Endometrial microvascular endothelial cells (primary cell): ENCODE data around the gene PDE4D. TPM values are rescaled to one million over a fixed set of nuclear protein-coding genes. Genes with fewer than 3 reads are reported as not detected.
"Not testable (repeated sequence)": the region's sequence is repeated elsewhere in the genome, so short reads cannot be mapped to it uniquely, and the experiment has no call there.

Experiments used
- in situ Hi-C: cut with HindIII; loops from 2 replicates; pipeline ENCODE4 v1.10.0; 2017; ENCODE audit warnings: low sequenced_read_pairs, low pct_unique_long_range_greater_than_20kb; ENCODE audit errors: inconsistent ontology term
- total RNA-seq: library from RNA; depleted of rRNA; stranded (reverse); fragments of >200 nt; gene quantifications from one replicate; pipeline ENCODE4 v1.2.3, GENCODE V29; 2015; ENCODE audit errors: inconsistent ontology term

PDE4D gene
- total RNA-seq, 1 donor from 2014 or later, result 7.9 TPM

DNA sequence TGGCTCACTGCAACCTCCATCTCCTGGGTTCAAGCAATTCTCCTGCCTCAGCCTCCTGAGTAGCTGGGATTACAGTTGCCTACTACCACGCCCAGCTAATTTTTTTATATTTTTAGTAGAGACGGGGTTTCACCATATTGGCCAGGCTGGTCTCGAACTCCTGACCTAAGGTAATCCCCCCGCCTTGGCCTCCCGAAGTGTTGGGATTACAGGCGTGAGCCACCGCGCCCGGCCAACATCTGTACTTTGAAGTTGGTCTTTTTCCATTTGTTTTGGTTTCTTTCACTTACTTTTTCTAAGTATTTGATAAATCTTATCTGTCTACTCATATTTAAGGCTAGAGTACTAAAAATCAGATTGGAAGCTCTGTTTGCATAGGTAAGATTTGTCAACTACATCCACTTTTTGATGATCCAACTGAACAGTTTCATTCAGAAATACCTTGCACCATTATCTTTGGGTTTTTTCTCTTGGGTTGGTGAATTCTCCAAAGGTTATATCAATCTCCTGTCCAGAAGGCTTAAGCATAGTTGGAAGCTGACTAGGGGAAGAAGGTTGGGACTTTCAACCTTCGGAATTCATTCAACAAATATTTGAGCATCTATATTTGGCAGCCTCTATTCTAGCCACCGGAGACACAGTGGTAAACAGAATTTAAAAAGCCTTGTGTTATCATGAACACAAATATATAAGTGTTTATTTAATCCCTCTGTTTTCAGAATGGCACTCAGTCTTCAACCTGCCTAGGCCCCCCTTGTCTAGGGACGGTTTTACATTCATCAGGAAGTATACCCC is 821.6 kb downstream of the PDE4D start:
- in situ Hi-C loops, result no loop called here

DNA sequence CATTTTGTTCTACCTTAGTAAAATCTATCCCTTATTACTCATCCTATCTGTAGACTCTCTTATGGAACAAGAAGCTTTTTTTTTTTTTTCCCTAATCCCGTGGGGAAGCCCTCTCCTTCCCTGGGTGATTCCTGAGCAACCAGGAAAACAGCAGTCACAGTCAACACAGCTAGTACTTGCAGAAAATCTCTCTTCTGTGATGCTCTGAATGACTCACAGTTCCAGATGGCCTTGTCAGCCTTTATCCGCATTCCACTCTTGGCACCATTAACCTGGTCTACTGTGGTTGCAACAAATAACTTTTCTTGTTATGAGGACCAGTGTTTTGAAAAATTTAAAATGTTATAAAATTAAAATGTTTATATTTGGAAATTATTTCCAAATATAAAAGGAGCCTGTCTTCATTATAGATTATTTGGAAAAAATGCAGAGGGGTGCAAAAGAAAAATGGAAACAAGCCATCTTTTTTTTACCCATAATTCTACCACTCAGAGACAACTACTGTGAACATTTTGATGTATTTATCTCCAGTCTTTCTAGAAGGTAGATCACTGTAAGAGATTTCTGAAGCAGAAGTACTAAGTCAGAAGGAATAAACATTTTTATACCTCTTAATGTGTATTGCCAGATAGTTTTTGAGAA is 824.0 kb downstream of the PDE4D start:
- in situ Hi-C loops, result no loop called here

DNA sequence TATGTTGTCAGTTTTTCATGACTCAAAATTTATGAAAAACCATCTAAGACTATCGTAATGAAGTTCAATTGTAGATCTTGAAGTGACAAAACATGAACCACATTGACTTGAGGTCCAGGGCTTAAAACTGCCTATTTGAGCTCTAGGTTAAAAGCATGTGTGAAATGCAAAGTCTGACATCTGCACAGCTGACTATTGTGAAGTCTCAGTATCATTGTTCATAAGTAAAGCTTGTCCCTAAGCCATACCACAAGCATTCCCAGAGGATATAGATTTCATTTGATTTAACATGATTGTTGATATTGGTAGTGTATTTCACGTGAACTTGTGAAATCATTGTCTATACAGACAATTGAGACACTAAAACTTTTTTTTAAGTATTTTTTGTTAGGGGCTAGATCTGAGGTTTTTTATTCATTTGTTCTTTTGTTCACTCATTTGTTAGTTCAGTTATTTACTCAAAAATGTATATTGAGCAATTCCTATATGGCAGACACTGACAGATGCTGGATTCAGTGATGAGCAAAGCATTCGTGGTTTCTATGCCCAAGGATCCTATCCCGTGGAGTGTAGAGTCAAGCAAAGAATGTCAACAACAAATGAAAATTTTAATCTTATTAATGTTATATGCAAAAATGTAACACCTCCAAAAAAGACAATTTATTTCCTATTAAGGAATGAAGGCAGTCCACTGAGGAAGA is 825.4 kb downstream of the PDE4D start:
- in situ Hi-C loops, result no loop called here

DNA sequence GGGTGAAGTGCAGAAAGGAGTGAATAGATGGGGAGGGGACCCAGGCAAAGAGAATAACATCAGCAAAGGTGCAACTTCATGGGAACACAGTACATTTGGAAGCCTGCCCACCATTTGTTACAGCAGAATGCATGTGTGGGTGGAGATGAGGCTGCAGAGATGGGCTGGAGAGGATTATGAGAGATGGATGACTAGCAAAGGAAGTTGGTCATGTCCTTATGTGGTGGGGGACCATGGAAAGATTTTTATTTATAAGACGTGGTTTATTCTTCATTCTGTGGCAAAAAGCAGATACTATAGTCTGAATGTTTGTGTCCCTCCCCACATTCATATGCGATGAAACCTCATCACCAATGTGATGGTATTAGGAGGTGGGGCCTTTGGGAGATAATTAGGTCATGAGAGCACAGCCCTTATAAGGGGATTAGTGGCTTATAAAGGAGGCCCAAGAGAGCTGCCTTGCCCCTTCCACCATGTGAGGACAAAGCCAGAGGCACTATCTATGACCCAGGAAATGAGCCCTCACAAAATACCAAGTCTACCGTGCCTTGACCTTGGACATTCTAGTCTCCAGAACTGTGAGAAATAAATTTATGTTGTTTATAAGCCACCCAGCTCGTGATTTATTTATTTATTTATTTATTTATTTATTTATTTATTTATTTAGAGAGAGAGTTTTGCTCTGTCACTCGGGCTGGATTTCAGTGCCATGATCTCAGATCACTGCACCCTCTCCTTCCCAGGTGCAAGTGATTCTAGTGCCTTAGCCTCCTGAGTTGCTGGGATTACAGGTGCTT is 827.0 kb downstream of the PDE4D start:
- in situ Hi-C loops, result no loop called here

DNA sequence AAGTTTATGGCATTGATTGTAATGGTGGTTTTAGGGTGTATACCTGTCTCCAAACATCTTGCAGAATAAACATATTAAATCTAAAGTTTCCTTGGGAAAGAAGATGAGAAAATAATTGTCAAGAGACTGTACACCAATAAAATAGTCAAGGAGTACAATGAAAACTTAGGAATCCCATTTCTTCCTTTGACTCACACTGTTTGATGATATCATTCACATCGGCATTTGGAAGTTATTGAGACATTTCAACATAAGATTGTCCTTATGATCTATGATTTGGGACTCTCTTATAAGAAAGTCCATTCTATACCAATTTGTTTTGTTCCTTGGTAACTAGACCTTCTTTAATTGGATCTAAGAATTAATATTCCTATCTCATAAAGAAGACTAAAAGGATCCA is 828.0 kb downstream of the PDE4D start:
- in situ Hi-C loops, result no loop called here

DNA sequence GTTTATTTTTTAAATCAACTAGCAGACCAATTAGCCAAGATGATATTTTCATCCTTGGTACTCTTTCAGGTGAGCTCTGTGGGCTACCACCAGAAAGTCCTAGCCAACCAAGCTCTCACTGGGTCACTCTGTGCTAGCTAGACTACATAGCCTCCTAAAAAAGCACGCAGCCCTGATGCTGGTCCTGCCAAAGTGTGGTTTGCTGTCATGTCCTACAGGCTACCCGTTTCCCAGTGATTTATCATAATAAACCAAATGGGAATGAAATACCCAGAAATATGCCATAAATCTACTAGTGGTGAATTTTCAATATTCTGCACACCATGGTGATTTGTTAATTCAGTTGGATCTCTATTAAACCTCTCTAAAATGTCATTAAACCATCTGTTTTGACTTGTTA is 829.2 kb downstream of the PDE4D start:
- in situ Hi-C loops, result no loop called here

GRCh38 chr5:59062986-59063683 is 830.4 kb downstream of the PDE4D start:
- in situ Hi-C loops, result no loop called here

- in situ Hi-C loops, result no loop called here
Measured at GRCh38 chr5:59061377-59061776, 832.1 kb downstream of the PDE4D start.

GRCh38 chr5:59058969-59059687 is 834.4 kb downstream of the PDE4D start:
- in situ Hi-C loops, result no loop called here

- in situ Hi-C loops, result no loop called here
Measured at GRCh38 chr5:59058237-59058636, 835.3 kb downstream of the PDE4D start.

- in situ Hi-C loops, result not testable (repeated sequence)
Measured at GRCh38 chr5:59056599-59056998, 836.9 kb downstream of the PDE4D start.

- in situ Hi-C loops, result no loop called here
Measured at GRCh38 chr5:59055745-59056448, 837.6 kb downstream of the PDE4D start.

GRCh38 chr5:59054963-59055528 is 838.5 kb downstream of the PDE4D start:
- in situ Hi-C loops, result no loop called here

DNA sequence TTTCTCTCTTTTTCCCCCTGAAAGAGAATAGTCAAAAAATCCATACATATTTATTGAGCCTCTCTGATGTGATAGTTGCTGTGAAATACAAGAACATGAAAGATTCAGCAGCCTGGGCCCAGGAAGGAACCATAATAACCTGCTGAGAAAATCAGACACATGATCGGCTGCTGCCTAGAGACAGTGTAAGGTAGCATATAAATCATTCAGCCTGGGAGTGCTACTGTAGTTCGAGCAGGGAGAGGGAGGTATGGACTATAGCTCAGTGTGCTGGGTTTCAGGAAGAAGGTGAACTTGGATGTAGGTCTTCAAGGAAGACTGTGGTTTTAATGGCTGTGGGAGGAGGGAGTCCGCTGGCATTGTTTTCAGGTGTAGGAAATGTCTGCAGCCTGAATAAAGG is 841.6 kb downstream of the PDE4D start:
- in situ Hi-C loops, result no loop called here

- in situ Hi-C loops, result no loop called here
Measured at GRCh38 chr5:59049095-59049494, 844.4 kb downstream of the PDE4D start.

DNA sequence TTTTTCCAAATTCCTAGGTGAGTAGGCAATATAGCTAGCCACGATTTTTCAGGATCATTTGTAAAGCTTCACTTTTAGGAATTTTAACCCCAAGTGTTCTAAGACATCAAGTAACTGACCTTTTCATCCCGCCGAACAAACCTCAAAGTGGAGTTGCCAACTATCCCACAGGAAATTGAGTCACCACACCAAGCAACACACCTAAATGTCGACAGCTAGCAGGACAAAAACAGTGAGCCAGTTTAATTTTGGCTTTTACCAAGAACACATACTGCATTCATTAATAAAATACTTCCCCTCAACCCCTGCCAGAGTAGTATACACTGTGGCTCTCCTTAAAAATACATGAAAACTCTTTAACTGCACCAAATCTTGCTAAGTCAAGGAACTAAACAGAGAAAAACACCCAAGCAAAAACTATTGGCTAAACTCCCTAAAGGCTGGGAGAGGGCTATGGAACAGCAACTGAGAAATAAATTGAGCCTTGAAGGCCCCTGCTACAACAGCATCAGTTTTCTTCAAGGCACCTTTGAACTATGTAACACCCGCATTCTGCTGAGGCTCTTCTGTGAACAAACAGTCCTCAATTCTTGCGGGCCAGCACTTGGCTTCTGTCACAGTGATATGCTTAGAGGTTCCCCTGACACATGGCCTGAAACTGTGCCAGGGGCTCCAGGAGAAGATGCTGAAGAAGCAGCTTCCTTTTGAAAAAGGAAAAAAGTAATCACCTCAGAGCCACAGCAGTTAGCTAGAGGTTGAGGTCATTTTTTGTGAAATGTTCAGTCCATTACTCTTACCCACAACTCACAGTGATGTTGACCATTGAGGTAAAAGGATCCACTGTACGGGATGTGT is 851.1 kb downstream of the PDE4D start:
- in situ Hi-C loops, result no loop called here
